ENCODE measurements around the gene AOPEP.

GRCh38 chr9:95077053-95077765, 350.7 kb downstream of the AOPEP start:
- TF ChIP-seq SMAD1 (IDR thresholded peaks at IDR 0.05; ENCODE audit: low read depth, low read length, partially characterized antibody) (no peak), NR2C1 (IDR thresholded peaks at IDR 0.05) (no peak), NR2C1 (tag; IDR thresholded peaks at IDR 0.05) (no peak), ZNF785 (CRISPR knock-in tag; IDR thresholded peaks at IDR 0.05) (no peak), MECOM (CRISPR knock-in tag; IDR thresholded peaks at IDR 0.05) (no peak), SRSF7 (optimal IDR thresholded peaks at IDR 0.05; ENCODE audit: low read depth, low read length) (no peak), SFPQ (IDR thresholded peaks at IDR 0.05; ENCODE audit: low read depth, low read length) (no peak), ERF (CRISPR knock-in tag; IDR thresholded peaks at IDR 0.05) (no peak)
- TF ChIP-seq, protein P1, sequence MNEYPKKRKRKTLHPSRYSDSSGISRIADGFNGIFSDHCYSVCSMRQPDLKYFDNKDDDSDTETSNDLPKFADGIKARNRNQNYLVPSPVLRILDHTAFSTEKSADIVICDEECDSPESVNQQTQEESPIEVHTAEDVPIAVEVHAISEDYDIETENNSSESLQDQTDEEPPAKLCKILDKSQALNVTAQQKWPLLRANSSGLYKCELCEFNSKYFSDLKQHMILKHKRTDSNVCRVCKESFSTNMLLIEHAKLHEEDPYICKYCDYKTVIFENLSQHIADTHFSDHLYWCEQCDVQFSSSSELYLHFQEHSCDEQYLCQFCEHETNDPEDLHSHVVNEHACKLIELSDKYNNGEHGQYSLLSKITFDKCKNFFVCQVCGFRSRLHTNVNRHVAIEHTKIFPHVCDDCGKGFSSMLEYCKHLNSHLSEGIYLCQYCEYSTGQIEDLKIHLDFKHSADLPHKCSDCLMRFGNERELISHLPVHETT (CRISPR knock-in tag; conservative IDR thresholded peaks at IDR 0.05 in 1 of 2, IDR thresholded peaks at IDR 0.05 in 1 of 2) = no peak

Measured in K562 (cell line).